Measurements from ENCODE around the gene TRIM67. TPM values are rescaled to one million over a fixed set of nuclear protein-coding genes. Genes with fewer than 3 reads are reported as not detected.

The TRIM67 gene
- total and polyA plus RNA-seq, 9 of the 15 experiments (the other 6 are each of a cell fraction or from before 2014, with no cell fraction given) = 0.04 to 0.60 (median 0.31) TPM

DNA sequence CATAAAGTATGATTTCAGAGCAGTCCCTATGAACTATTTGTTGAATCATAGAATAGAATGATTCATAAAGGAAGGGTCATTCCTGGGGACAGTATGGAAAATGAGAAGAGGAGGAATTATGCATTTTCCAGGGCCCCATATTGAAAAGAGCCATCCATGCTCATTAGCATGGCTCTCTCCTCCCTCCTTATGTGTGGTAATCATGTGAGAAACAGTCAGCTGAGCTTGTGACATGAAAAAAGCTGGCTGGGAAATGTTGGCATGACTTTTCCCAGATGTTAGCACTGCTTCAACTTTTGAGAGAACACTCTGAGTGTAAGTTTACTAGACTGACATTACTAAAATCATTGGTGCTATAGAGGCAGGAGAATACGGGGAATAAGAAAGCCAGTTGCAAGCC, 16.1 kb downstream of the TRIM67 start:
- DNase-seq (ENCODE audit: extremely low read depth in 1 of 4, low spot score in 3 of 4) (no peak), ATAC-seq (no peak), FAIRE-seq (no peak)
- Histone ChIP-seq H3K9me3 (replicated peaks; ENCODE audit: control insufficient read depth, insufficient read depth, low read depth, low read length) (0 out of 2 replicates have a peak, but pooled peaks cover 3% of the 10 kb centered on the region), H3K27ac (ENCODE audit: extremely low read depth, low read depth, low read length) (no peak overlapping the region), H3K9ac (ENCODE audit: insufficient read depth in 1 of 2, low read depth in 2 of 2, low read length in 2 of 2) (no peak overlapping the region), H3K4me2 (ENCODE audit: insufficient read depth, low read length) (no peak overlapping the region), H3K4me3 (no peak overlapping the region), H3K9me1 (ENCODE audit: control insufficient read depth, insufficient read depth, low read length) (no peaks in the 10 kb centered on the region), H3K36me3 (ENCODE audit: control insufficient read depth, insufficient read depth, low read length) (no peaks in the 10 kb centered on the region), H3K79me2 (ENCODE audit: control insufficient read depth, insufficient read depth, low read length) (no peaks in the 10 kb centered on the region), H3K27me3 (ENCODE audit: control insufficient read depth in 2 of 2, insufficient read depth in 2 of 2, low read length in 2 of 2) (peaks cover 29 to 32% of the 10 kb centered on the region in 2 experiments; a peak in 4 of 5 replicates), H4K20me1 (replicated peaks; ENCODE audit: control insufficient read depth, insufficient read depth, low read length) (no peaks in the 10 kb centered on the region), H3K4me1 (replicated peaks in 1 of 2; ENCODE audit: control insufficient read depth in 2 of 2, insufficient read depth in 2 of 2, low read length in 2 of 2) (no peaks in the 10 kb centered on the region), H2AFZ (ENCODE audit: low read depth, low read length) (no peak overlapping the region)
- intact Hi-C loops (cut with micrococcal nuclease) = no loop called here
- BruUV-seq (replicated peaks) = no TSS peak
- CTCF ChIA-PET (ENCODE audit: low intra/inter-chr PET ratio) = no interaction called here
- in situ Hi-C loops (cut with MboI) = no loop called here
- 12% methylated on average over 1 of the region's 1 CpG for WGBS (ENCODE audit: insufficient coverage, low coverage, missing lambda C conversion rate)
- TF ChIP-seq TRIM28 (IDR thresholded peaks at IDR 0.05) (no peak), RBM22 (IDR thresholded peaks at IDR 0.05; ENCODE audit: low read depth, low read length, poor library complexity, severe bottlenecking) (no peak), ZNF75A (CRISPR knock-in tag; IDR thresholded peaks at IDR 0.05) (no peak), ARNT (IDR thresholded peaks at IDR 0.05) (no peak), CBX3 (IDR thresholded peaks at IDR 0.05; ENCODE audit: borderline replicate concordance in 1 of 2, low read length in 2 of 2) (no peak), HOXB6 (CRISPR knock-in tag; IDR thresholded peaks at IDR 0.05; ENCODE audit: borderline replicate concordance) (no peak), BCOR (IDR thresholded peaks at IDR 0.05) (no peak)
- TF ChIP-seq, protein P1, sequence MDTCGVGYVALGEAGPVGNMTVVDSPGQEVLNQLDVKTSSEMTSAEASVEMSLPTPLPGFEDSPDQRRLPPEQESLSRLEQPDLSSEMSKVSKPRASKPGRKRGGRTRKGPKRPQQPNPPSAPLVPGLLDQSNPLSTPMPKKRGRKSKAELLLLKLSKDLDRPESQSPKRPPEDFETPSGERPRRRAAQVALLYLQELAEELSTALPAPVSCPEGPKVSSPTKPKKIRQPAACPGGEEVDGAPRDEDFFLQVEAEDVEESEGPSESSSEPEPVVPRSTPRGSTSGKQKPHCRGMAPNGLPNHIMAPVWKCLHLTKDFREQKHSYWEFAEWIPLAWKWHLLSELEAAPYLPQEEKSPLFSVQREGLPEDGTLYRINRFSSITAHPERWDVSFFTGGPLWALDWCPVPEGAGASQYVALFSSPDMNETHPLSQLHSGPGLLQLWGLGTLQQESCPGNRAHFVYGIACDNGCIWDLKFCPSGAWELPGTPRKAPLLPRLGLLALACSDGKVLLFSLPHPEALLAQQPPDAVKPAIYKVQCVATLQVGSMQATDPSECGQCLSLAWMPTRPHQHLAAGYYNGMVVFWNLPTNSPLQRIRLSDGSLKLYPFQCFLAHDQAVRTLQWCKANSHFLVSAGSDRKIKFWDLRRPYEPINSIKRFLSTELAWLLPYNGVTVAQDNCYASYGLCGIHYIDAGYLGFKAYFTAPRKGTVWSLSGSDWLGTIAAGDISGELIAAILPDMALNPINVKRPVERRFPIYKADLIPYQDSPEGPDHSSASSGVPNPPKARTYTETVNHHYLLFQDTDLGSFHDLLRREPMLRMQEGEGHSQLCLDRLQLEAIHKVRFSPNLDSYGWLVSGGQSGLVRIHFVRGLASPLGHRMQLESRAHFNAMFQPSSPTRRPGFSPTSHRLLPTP (IDR thresholded peaks at IDR 0.05; ENCODE audit: borderline replicate concordance, extremely low read depth, insufficient read length) = no peak
- POLR2A ChIA-PET = interaction anchor here (0.9 to 1.8 kb wide), 3 partner anchors 10 to 21 kb away, joined by 3 to 5 read pairs (median 4); no protein-coding TSS in a partner anchor

Measured in K562 (cell line).